ENCODE data around the gene EVI5L. TPM values are rescaled to one million over a fixed set of nuclear protein-coding genes. Genes with fewer than 3 reads are reported as not detected.

The EVI5L gene
- total RNA-seq, 6 experiments from 2014 or later = 3.7 to 6.3 (median 4.9) TPM

GRCh38 chr19:7846155-7846646 is 16.2 kb downstream of the EVI5L start:
- Histone ChIP-seq H3K4me1 (no peaks in the 10 kb centered on the region), H3K4me3 (no peak overlapping the region), H3K27me3 (no peaks in the 10 kb centered on the region), H3K27ac (no peak overlapping the region), H3K36me3 (no peaks in the 10 kb centered on the region), H3K9me3 (no peaks in the 10 kb centered on the region)
- no peak for ATAC-seq
- no peak for DNase-seq
- TF ChIP-seq, protein P1, sequence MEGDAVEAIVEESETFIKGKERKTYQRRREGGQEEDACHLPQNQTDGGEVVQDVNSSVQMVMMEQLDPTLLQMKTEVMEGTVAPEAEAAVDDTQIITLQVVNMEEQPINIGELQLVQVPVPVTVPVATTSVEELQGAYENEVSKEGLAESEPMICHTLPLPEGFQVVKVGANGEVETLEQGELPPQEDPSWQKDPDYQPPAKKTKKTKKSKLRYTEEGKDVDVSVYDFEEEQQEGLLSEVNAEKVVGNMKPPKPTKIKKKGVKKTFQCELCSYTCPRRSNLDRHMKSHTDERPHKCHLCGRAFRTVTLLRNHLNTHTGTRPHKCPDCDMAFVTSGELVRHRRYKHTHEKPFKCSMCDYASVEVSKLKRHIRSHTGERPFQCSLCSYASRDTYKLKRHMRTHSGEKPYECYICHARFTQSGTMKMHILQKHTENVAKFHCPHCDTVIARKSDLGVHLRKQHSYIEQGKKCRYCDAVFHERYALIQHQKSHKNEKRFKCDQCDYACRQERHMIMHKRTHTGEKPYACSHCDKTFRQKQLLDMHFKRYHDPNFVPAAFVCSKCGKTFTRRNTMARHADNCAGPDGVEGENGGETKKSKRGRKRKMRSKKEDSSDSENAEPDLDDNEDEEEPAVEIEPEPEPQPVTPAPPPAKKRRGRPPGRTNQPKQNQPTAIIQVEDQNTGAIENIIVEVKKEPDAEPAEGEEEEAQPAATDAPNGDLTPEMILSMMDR (IDR thresholded peaks at IDR 0.05) = no peak
- no peak for TF ChIP-seq POLR2A (IDR thresholded peaks at IDR 0.05)
- 60% methylated on average over 1 of the region's 19 CpGs for WGBS (ENCODE audit: insufficient coverage, low coverage, low lambda C conversion rate, missing lambda C conversion rate)
- intact Hi-C loops (cut with DNase I) = loop anchor here in 1 of 2 donors (5.0 kb wide), 1 partner anchor 61 kb away; no protein-coding TSS in a partner anchor

- no peaks in the 10 kb centered on the region for H3K9me3 ChIP-seq
- 93% methylated on average over 13 of the region's 23 CpGs for whole genome bisulfite sequencing (ENCODE audit: insufficient coverage, low coverage, low lambda C conversion rate, missing lambda C conversion rate)
- H3K4me3 ChIP-seq = no peak overlapping the region
- no peak for TF ChIP-seq POLR2A (IDR thresholded peaks at IDR 0.05)
- TF ChIP-seq, protein P1 (IDR thresholded peaks at IDR 0.05) = no peak
- H3K27ac ChIP-seq = no peak overlapping the region
- H3K36me3 ChIP-seq = no peaks in the 10 kb centered on the region
- no peaks in the 10 kb centered on the region for H3K27me3 ChIP-seq
- intact Hi-C loops (cut with DNase I) = loop anchor here in 1 of 2 donors (5.0 kb wide), 1 partner anchor 60 kb away; no protein-coding TSS in a partner anchor
- DNase-seq (no peak), ATAC-seq (no peak)
- no peaks in the 10 kb centered on the region for H3K4me1 ChIP-seq
These were observed 17.6 kb downstream of the EVI5L start for GRCh38 chr19:7847664-7848063.

GRCh38 chr19:7848779-7849457 is 18.9 kb downstream of the EVI5L start:
- DNase-seq = peak in 2 of 3 donors; percentile 41 to 55
- Histone ChIP-seq H3K27me3 (no peaks in the 10 kb centered on the region), H3K4me1 (peaks cover 0 to 7% (median 3%) of the 10 kb centered on the region in 4 donors), H3K4me3 (no peak overlapping the region), H3K27ac (no peak overlapping the region), H3K9me3 (no peaks in the 10 kb centered on the region), H3K36me3 (no peaks in the 10 kb centered on the region)
- 75% methylated on average over 2 of the region's 34 CpGs for WGBS (ENCODE audit: insufficient coverage, low coverage, low lambda C conversion rate, missing lambda C conversion rate)
- TF ChIP-seq POLR2A (IDR thresholded peaks at IDR 0.05) = no peak
- TF ChIP-seq, protein P1 (IDR thresholded peaks at IDR 0.05) = no peak
- no peak for ATAC-seq
- intact Hi-C loops (cut with DNase I) = loop anchor here in 1 of 2 donors (5.0 kb wide), 1 partner anchor 58 kb away; no protein-coding TSS in a partner anchor

DNA sequence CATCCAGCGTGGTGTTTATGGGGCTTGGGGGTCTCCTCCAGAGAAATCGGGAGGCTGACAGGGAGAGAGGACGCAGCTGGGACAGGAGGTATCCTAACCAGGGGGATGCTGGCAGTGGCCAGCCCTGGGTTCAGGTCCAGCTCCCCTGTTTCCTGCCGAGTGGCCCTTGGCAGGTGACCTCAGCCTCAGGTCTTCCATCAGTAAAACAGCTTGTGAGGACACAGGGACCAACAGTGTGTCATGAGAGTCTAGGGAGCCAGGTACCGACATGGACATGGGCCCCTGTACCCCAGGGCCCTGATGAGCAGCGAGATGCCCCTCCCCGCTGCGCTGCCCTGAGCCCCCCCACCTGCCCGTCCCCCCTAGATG is 19.6 kb downstream of the EVI5L start:
- H3K4me1 ChIP-seq = peaks cover 0 to 8% (median 3%) of the 10 kb centered on the region in 4 donors
- intact Hi-C loops (cut with DNase I) = loop anchor here in 1 of 2 donors (5.0 kb wide), 1 partner anchor 58 kb away; no protein-coding TSS in a partner anchor
- H3K4me3 ChIP-seq = no peak overlapping the region
- whole genome bisulfite sequencing (ENCODE audit: insufficient coverage, low coverage, low lambda C conversion rate, missing lambda C conversion rate) = no CpG with 5 or more reads among the region's 9 CpGs
- no peaks in the 10 kb centered on the region for H3K9me3 ChIP-seq
- TF ChIP-seq POLR2A (IDR thresholded peaks at IDR 0.05) = no peak
- TF ChIP-seq, protein P1 (IDR thresholded peaks at IDR 0.05) = no peak
- DNase-seq (no peak), ATAC-seq (no peak)
- no peaks in the 10 kb centered on the region for H3K27me3 ChIP-seq
- H3K27ac ChIP-seq = no peak overlapping the region
- no peaks in the 10 kb centered on the region for H3K36me3 ChIP-seq
